GM18511 (cell line): ENCODE measurements around the gene MDM2.

Source experiments
- ATAC-seq: cut with Tn5 transposase; IDR thresholded peaks from one replicate; pipeline ENCODE4 v1.9.1; 2021; ENCODE audit warnings: mild to moderate bottlenecking, moderate library complexity; ENCODE audit not compliant: unreplicated experiment

Gene MDM2

DNA sequence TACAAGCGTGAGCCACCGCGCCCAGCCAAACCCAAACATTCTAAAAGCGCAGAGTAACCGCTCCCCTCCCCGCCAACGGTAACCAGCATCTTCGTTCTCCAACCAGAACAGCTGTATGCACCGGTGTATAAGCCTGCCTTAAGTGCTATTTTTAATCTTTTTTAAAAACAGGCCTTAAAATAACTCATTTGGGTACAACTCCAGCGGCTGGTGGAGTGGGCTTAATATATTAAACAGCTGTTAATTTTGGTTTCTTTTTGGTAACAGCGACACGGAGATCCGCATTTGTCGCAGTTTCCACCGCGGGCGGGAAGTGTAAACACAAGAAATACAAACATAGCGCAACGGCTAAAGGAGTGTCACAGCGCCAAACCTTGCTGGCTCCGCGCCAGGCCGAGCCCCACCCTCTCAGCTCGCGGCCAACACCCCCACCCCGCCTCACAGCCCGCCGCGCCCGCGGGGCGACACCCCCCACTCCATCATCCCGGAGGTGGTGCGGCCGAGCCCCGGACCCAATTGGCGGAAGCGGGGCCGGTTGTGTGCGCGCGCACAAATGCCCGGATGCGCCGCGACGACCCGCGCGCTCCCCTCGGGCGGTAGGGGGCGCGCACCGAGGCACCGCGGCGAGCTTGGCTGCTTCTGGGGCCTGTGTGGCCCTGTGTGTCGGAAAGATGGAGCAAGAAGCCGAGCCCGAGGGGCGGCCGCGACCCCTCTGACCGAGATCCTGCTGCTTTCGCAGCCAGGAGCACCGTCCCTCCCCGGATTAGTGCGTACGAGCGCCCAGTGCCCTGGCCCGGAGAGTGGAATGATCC lies at the start of gene MDM2:
MDM2 (plus strand) TSS at position 602 of the 812 bp plus-strand sequence. CDS start 301 bp downstream, outside the sequence.
- ATAC-seq, result peak; percentile 76

GRCh38 chr12:68759852-68760251 lies 48.1 kb upstream of the MDM2 start:
- ATAC-seq, result no peak

DNA sequence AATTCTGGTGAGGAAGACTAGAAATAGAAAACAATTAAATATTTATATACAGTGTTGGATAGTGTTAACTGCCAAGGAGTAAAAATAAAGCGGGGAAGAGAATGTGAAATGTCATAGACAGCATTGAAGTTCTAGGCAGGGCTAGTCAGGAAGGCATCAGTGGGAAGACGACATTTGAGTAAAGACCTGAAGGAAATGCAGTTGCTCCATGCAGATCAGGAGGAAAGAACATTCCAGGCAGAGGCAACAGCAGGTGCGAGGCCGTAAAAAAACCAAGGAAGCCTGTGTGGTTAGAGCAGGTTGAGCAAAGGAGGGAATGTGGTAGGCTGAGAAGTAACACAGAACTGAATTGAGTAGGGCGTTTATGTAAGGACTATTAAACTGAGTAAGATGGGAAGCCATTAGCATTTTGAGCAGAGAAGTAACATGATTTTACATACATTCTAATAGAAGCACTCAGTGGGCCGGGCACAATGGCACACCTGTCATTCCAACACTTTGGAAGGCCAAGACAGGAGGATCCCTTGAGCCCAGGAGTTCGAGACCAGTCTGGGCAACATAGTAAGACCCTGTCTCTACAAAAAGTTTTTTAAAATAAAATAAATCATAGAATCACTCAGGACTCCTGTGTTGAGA lies 47.1 kb upstream of the MDM2 start:
- ATAC-seq, result no peak

- ATAC-seq, result no peak
Measured at GRCh38 chr12:68761442-68761812, 46.5 kb upstream of the MDM2 start.

DNA sequence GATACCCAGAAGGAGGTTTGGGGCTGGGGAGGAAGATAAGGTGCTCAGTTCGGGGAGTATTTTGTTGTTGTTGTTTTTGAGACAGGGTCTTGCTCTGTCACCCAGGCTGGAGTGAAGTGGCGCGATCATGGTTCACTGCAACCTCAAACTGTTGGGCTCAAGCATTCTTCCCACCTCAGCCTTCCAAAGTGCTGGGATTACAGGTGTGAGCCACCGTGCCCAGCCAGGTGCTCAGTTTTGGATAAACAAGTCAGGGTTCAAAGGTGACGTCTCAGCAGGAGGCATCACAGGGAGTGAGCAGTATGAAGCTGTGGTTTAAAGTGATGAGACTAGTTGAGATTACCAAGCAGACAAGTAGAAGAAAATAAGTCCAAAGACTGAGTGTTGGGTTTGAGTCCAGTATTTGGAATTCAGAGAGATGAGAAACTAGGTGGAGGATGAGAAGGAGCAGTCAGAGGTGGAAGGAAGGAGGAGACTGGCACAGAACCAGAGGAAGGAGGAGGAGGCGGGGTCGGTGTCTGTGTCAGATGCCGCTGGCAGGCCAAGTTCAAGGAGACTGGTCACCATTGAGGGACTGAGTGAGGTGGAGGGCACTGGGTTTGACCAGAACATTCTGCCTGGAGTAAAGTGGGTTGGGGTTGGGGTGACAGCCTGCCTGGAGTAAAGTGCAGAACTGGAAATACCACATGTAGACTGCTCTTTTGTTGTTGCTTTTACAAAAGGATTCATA lies 45.9 kb upstream of the MDM2 start:
- ATAC-seq, result no peak

- ATAC-seq, result no peak
Measured at GRCh38 chr12:68762691-68763090, 45.3 kb upstream of the MDM2 start.

GRCh38 chr12:68765696-68766095 lies 42.3 kb upstream of the MDM2 start:
- no peak for ATAC-seq

DNA sequence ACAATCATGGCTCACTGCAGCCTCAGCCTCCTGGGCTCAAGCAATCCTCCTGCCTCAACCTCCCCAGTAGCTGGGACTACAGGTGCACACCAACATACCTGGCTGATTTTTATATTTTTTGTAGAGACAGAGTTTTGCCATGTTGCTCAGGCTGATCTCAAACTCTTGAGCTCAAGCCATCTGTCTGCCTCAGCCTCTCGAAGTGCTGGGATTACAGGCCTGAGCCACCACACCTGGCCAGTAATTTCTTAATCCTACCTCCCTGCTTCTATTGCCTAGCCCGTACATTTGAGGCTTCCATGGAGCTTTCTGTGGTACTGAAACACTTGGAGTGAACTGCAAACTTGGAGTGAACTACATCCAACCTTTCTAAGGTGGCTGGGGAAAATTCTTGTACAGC lies 41.3 kb upstream of the MDM2 start:
- ATAC-seq, result no peak

- no peak for ATAC-seq
Measured at GRCh38 chr12:68767191-68767590, 40.8 kb upstream of the MDM2 start.

DNA sequence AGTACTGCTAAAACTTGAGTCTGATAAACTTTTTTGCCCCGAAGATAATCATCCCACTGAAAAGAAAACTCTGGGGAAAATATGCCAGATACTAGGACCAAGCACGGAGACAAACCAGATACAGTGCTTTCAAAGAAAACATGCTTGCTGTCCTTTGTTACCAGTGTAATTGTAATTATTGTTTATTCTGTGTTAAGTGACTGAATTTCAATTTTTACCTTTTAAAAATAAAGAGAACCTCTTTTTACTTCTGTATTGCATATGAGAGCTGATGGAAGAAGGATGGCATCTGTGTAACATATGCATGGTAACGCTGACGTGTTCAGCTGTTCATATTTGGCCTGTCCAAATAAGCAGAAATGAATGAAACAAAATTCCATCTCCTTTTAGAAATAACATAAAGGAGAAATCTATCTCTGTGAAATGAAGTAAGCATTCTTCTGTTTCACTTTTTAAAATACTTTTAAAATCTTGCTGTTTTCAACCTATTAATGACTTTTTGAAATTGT lies 39.5 kb upstream of the MDM2 start:
- ATAC-seq, result no peak

- no peak for ATAC-seq
Measured at GRCh38 chr12:68769941-68770340, 38.0 kb upstream of the MDM2 start.

DNA sequence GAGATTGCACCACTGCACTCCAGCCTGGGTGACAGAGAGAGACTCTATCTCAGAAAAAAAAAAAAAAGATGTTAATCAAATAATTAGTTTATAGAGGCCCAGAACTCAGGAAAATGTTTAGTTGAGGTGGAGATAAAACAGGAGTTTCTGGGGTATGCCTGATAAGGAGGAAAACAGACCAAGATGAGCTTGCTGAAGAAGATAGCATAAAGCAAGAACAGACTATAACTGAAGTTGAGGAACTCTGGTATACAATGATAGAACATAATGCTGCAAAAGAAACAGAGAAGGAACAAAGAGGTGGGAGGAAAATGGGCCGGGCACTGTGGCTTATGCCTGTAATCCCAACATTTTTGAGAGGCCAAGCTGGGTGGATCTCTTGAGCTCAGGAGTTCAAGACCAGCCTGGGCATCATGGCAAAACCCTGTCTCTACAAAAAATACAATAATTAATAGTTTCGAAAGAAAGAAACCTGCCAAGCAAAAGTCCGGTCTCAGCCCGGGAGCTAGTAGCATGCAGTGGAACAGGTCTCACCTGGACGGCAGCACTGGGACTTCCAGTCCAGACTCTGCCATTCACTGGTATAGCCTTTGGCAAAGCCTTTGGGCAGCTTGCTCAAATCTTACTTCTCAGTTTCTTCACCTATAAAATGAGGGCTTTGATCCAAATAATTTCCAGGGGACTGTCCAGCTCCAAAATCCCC lies 36.6 kb upstream of the MDM2 start:
- ATAC-seq, result no peak

GRCh38 chr12:68772714-68773113 lies 35.3 kb upstream of the MDM2 start:
- no peak for ATAC-seq

- no peak for ATAC-seq
Measured at GRCh38 chr12:68773582-68773981, 34.4 kb upstream of the MDM2 start.

GRCh38 chr12:68775121-68775630 lies 32.8 kb upstream of the MDM2 start:
- ATAC-seq, result no peak

DNA sequence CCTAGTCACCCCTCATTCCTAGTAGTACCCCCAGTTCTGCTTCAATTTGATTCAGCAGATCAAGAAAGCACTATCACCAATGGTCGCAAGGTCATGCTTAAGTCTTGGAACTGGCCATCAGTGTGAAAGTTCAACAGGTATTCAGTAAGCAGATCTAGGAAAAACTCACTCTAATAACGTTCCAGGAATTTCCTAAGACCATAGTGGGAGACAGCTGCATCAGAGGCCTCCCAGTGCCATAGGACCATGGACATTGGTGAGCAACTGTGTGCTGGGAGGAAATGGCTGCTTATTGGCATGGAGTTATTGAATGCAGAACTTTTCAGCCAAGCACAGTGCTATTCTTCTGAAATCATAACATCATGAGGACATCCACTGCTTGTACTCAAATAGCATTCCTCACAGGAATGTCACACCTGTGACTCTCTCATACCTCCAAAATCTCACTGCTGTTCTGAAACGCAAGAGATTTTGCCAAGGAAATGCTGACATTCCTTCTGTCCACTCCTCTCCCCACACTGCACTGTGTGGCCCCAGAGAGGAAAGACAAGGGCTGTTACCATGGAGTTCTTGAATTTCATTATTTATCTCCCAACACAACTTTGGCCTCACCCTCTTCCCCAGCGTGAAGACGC lies 30.9 kb upstream of the MDM2 start:
- no peak for ATAC-seq

GRCh38 chr12:68779280-68779679 lies 28.7 kb upstream of the MDM2 start:
- ATAC-seq, result no peak

DNA sequence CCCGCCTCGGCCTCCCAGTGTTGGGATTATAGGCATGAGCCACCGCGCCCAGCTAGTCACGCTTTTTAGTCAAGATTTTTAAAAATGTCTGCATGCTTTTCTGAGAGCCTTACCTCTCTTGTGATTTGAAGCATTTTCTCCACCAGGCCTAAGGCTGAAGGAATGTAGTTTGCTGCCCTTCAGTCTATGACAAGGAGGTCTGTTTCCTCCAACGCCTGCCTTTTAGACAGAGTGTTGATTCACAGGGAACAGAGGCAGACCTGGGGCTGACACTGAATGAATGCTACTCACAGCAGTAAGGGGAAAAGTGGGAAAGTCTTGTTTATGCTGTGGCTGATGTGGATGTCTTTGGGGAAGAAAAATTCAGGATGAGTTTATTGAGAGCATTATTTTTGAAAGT lies 27.2 kb upstream of the MDM2 start:
- no peak for ATAC-seq

GRCh38 chr12:68781728-68782127 lies 26.2 kb upstream of the MDM2 start:
- ATAC-seq, result no peak

DNA sequence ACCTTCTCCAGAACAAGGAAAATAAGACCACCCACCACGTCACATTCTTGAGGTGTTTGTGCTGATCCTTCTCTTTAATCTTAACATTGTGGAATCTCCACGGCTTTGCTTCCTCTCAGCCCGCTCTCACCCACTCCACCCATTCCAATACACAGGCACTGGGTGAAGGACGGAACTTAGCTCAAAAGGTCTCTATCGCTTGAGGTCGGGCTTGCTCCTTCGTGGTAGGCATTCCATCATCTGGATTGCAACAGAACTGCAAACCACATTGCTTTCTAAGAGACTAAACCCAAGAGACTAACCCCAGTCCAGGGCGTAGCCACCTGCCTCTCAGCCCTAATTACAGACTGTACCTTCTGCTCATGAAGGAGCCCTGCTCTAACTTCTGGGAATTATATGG lies 24.0 kb upstream of the MDM2 start:
- no peak for ATAC-seq
